ENCODE measurements around the gene ALAS1. TPM values are rescaled to one million over a fixed set of nuclear protein-coding genes. Genes with fewer than 3 reads are reported as not detected.
A peak's percentile ranks its signal among the peaks of the same experiment; 100 is the strongest.

Gene ALAS1
- total and polyA plus RNA-seq, 9 of the 15 experiments (the other 6 are each of a cell fraction or from before 2014, with no cell fraction given) = 21.4 to 49.5 (median 34.4) TPM

GRCh38 chr3:52171514-52172261 lies 26.3 kb upstream of the ALAS1 start (continued):
- TF ChIP-seq RREB1 (CRISPR knock-in tag; IDR thresholded peaks at IDR 0.05) (no peak), TCF7 (IDR thresholded peaks at IDR 0.05; ENCODE audit: borderline replicate concordance) (no peak), TAL1 (IDR thresholded peaks at IDR 0.05) (peak; percentile 65), FOXM1 (IDR thresholded peaks at IDR 0.05; ENCODE audit: low read depth) (no peak), FOXM1 (CRISPR knock-in tag; IDR thresholded peaks at IDR 0.05; ENCODE audit: low read depth) (no peak), JUND (IDR thresholded peaks at IDR 0.05; ENCODE audit: borderline replicate concordance, low read depth, low read length) (peak; percentile 55; the same call in 1 of the 2 replicates), JUND (tag; IDR thresholded peaks at IDR 0.05; ENCODE audit: borderline replicate concordance, low read depth, low read length) (peak; percentile 55; the same call in 1 of the 3 replicates), ARID2 (IDR thresholded peaks at IDR 0.05) (no peak), PYGO2 (tag; IDR thresholded peaks at IDR 0.05) (no peak), MEIS2 (IDR thresholded peaks at IDR 0.05; ENCODE audit: partially characterized antibody) (peak; percentile 4), SOX6 (IDR thresholded peaks at IDR 0.05) (no peak), HDAC1 (IDR thresholded peaks at IDR 0.05) (0 out of 4 replicates have a peak, but pooled peaks of 1 of the 2 experiments have one; percentile 27), PTBP1 (IDR thresholded peaks at IDR 0.05; ENCODE audit: low read depth, low read length) (no peak), MECOM (CRISPR knock-in tag; IDR thresholded peaks at IDR 0.05) (no peak), STAT5B (CRISPR knock-in tag; IDR thresholded peaks at IDR 0.05) (no peak), SP1 (CRISPR knock-in tag; IDR thresholded peaks at IDR 0.05) (no peak), ETV1 (tag; conservative IDR thresholded peaks at IDR 0.05; ENCODE audit: low read depth) (no peak), CHD2 (IDR thresholded peaks at IDR 0.05; ENCODE audit: low read depth, low read length) (no peak), ARID1B (IDR thresholded peaks at IDR 0.05) (peak; percentile 75), CHCHD3 (CRISPR knock-in tag; IDR thresholded peaks at IDR 0.05) (no peak), ETV5 (CRISPR knock-in tag; IDR thresholded peaks at IDR 0.05; ENCODE audit: low read depth) (no peak), ZFP36 (IDR thresholded peaks at IDR 0.05; ENCODE audit: low read depth, low read length, partially characterized antibody) (no peak), GATA2 (CRISPR knock-in tag; IDR thresholded peaks at IDR 0.05) (peak; percentile 41; the same call in 1 of the 2 replicates), BCL6 (CRISPR knock-in tag; IDR thresholded peaks at IDR 0.05) (no peak), MBD2 (IDR thresholded peaks at IDR 0.05; ENCODE audit: borderline replicate concordance, low read depth) (no peak), TEAD4 (IDR thresholded peaks at IDR 0.05; ENCODE audit: low read length) (peak; percentile 53; the same call in 1 of the 2 replicates), TEAD4 (CRISPR knock-in tag; IDR thresholded peaks at IDR 0.05; ENCODE audit: borderline replicate concordance) (no peak), XRCC3 (IDR thresholded peaks at IDR 0.05) (no peak)

Measured in K562 (cell line).